GM18507 (cell line): Measurements from ENCODE around the gene ZNF71.

Experiments
- DNase-seq: peaks from one replicate; pipeline ENCODE4 v3.0.0; 2011; ENCODE audit warnings: low read depth; ENCODE audit not compliant: insufficient read length; ENCODE audit errors: extremely low spot score
- FAIRE-seq: peaks from 2 replicates; lab custom pipeline; 2011; peaks lifted over from hg19 to GRCh38; lab: Jason Lieb, UNC

ZNF71 gene

DNA sequence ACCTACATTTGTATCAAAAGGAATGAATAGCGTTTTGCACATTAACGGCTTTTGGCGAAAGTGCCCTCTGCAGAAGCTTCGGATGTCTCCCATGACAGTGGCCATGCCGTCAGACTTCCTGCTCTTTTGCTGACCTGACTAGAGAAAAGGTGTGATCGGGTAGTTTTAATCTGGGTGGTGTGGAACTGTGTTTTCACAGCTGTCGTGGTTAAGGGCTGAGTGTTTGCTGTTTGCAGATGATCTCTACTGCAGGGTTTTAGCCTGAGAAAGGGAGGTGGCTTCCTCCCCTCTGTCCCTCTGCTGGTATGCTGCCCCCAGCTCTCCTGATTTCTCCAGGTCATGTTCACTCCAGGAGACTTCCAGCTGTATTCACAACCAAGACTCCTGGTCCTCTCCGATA lies 22.4 kb downstream of the ZNF71 start:
- no peak for DNase-seq
- no peak for FAIRE-seq

DNA sequence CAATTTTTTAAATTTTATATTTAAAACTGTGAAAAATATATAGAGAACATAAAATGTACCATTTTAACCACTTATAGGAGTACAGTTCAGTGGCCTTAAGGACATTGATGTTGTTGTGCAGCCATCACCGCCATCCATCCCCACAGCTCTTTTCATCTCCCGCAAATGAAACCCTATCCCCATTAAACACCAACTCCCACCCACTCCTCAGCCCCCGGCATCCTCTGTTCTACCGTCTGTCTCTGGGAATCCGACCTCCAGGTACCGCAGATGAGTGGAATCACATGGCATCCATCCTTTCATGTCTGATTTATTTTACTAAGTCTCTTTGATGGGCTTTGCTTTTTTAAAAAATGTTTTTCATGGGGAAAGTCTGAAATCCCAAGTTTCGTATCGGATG lies 24.0 kb downstream of the ZNF71 start:
- FAIRE-seq (no peak), DNase-seq (no peak)

DNA sequence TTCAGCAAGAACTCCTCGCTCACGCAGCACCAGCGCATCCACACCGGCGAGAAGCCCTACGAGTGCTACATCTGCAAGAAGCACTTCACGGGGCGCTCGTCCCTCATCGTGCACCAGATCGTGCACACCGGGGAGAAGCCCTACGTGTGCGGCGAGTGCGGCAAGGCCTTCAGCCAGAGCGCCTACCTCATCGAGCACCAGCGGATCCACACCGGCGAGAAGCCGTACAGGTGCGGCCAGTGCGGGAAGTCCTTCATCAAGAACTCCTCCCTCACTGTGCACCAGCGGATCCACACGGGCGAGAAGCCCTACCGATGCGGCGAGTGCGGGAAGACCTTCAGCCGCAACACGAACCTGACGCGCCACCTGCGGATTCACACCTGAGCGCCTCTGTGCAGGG lies 27.3 kb downstream of the ZNF71 start:
- no peak for FAIRE-seq
- DNase-seq = no peak

DNA sequence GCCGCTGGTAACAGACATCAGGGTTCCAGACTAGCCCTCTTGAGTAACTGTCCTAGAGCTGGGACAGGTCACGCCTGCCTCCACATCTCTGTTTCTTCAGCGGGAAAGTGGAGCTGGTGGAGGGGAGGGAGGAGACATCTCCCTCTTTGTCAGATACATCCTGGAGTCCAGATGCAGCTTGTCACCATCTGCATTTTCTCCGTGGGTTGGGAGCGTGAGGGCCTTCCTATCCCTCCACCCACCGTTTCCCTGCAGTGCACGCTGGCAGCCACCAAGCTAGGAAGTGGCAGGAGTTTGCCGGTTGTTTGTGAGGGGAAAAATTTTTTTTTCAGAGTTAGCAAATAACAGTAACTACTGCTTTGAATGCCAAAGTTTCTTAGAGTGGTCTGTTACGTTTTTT lies 27.9 kb downstream of the ZNF71 start:
- DNase-seq (no peak), FAIRE-seq (no peak)

DNA sequence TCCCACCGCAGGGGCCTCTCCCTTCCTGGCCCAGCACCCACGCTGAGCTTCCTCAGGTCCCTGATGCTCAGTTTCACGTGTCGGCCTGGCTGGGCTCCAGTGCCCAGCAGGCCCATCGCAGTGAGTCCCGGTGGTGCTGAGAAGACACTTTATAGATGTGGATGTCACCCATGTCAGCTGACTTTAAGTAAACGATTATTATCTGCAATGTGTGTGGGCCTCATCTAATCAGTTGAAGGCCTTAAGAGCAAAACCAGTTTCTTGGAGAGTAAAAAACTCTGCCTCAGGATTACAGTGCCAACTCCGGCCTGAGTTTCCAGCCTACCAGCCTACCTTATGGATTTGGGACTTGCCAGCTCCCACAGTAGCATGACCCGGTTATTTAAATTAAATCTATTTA lies 30.6 kb downstream of the ZNF71 start:
- no peak for FAIRE-seq

DNA sequence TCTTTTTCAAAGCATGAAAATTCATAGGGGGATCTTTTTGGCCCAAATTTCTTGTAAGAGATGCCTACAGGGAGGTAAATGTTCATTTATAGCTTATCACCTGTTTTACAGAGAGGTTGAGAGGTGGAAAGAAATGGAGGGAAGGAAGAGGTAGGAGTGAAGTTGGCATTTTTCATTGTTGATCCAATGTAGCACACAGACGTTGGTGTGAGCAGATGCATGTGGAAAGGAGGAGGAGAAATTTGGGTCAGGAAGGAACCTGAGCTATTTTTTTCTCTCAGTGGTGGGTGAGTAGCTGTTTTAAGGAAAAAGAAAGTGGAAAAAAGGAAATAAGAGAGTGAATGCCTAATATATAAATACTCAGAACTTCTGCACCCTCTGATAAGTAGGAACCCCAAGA lies 37.9 kb downstream of the ZNF71 start:
- FAIRE-seq = no peak
- DNase-seq = no peak

More for the DNA sequence above, 30.6 kb downstream of the ZNF71 start:
- DNase-seq = no peak

DNA sequence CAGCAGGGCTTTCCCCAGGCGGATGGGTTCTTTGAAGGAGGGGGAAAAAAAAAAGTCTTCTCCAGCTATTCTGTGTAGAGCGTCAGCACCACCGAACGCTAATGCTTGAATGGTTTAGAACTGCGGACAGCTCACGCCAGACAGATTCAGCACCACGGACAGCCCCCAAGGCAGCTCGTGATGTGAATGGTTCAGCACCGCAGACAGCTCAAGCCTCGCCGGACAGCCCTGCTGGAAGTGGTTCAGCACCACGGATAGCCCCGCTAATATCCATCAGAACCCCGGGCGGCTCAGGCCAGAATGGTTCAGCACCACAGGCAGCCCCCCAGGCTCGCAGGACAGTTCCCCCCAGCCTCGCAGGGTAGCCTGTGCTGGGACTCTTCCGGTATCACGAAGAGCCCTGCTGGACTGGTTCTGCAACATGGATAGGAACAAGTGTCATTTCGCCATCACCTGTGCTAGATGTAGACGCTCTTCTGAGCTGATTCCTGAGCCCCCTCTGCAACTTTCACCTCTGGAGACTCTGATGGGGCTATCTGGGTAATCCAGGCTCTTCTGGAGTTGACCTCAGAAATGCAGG lies 43.0 kb downstream of the ZNF71 start:
- no peak for DNase-seq
- no peak for FAIRE-seq

DNA sequence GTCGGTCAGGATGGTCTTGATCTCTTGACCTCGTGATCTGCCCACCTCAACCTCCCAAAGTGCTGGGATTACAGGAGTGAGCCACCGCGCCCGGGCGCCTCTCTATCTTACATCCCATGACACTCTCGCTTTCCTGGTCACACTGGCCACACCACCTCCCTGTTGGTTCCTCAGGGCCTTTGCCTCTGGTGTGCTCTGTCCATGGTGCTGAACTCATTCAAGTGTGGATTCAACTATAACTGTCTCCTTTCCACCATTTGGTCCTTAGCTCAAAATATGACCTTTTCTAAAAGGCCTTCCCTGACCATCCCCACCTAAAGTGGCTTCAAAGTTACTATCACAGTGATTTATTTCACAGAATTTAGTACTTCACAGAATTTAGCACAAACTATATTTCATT lies 44.1 kb downstream of the ZNF71 start:
- DNase-seq (no peak), FAIRE-seq (no peak)

DNA sequence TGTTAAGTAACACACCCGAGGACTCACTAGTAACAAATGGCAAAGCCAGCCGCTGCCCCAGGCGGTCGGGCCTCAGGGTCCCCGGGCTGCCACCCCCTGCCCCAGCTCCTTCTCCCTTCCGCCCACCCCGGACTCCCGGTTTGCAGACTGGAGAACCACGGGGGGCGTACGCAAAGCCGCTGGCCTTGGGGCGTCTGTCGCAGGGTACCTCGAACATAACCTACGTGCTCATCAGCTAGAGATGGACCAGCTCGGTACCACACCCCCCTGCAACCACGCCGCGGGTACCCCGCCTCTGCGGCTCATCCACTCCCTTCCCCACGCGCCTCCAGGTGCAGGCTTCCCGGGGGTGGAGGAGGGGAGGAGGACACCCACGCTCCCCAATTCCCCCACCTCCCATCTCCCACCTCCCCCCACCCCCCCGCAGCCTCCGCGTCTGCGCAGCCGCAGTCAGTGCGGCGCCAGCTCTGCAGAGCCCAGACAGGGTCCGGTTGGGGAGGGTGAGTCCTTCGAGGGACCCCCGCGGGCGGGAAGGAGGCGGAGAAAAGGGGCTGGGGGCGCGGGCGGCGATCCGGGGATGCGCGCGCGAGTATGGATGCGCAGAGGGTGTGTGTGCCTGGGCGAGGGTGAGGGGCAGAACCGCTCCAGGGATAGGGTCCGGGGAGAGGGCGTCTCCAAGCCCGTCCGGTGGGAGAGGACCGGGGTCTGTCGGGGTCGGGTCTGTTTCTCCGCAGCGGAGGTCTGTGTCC lies 47.8 kb downstream of the ZNF71 start, which contains the start of gene SMIM17:
Gene SMIM17, plus strand, starts transcription at position 449 of the 749 bp plus-strand sequence. CDS start 2,509 bp downstream, outside the sequence.
- DNase-seq (no peak), FAIRE-seq (no peak)

DNA sequence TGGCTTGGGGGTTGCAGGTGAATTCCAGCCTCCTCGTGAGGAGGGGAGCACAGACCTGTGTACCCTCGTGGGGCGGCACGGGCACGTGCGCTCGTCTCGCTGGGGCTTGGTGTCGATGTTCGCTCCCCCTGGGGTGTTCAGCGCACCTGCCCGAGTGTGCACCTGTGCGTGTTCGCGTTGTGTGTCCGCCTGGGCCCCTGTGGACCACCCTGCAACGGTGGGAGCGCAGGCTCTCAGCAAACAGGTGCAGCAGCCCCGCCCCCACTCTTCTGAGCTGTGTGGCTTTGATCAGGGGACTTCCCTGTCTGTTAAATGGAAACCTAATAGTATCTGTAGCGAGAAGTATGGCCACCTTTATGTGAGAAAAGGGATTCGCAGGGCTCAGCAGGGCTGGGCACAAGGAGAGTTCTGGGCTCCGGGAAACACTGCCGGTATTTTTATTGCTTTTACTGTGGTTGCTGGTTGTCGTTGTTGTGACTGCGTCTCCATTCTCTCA lies 48.4 kb downstream of the ZNF71 start:
- DNase-seq (no peak), FAIRE-seq (no peak)

DNA sequence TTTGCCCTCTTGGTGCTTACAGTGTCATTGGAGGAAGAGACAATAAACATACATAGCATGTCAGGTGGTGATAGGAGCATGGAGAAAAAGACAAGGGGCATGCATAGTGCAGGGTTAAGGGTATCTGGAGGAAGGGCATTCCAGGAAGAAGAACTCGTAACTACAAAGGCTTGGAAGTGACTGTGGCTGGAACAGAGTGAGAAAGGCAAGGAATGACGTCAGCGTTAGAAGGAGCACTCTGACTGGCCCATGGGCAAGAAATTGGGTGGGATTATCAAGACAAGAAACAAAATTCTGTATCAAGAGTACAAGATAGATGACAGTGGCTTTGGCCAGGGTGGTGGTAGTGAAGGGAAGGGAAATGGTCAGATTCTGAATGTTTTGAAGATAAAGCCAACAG lies 59.0 kb downstream of the ZNF71 start:
- no peak for DNase-seq
- FAIRE-seq = no peak

DNA sequence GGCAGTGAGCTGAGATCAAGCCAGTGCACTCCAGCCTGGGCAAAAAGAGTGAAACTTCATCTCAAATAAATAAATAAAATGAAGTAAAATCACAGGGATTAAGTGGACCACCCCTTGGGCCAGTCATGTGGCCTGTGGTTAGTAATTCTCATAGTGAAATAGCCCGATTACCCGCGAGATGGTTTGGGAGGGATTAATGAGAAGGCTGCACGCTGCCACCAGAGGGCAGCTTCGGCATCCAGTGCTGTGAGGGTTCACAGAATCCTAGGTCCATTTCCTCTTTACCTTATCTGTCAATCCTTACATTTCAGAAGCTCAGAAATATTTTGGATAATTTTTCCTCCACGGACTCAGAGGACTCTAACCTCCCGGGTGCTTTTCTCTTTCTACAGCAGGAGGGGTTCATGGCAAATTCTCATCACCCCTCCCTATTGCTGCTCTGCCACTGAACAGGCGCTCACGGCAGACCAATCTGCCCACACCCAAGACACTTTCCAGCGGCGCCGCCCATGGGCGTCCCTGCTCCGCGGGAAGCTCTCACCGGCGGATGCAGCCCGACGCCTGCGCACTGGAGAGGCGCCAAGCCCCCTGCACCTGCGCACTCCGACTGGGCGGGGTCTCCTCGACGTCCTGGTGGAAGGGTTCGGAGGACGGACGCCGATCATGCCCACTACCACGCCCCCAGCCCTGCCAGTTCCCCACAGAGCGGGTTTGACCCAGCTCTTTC lies 65.4 kb downstream of the ZNF71 start:
- FAIRE-seq = no peak
- DNase-seq = no peak

DNA sequence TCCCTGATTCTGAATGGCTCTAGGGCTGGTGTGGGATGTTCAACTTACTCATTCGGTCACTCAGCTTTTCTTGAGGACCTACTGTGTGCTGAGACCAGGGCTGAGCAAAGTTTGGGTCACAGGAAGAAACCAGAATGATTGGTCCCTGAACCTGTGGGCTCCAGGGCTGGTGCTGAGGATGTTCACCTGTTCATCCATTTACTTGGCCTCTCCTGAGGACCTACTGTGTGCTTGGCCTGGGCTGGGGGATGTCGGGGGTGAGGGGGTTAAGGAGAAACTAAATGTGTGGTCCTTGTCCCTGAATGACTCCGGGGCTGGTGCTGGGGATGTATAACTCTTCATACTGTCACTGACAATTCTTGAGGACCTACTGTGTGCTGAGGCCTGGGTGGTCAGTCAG lies 66.1 kb downstream of the ZNF71 start:
- DNase-seq (no peak), FAIRE-seq (no peak)

DNA sequence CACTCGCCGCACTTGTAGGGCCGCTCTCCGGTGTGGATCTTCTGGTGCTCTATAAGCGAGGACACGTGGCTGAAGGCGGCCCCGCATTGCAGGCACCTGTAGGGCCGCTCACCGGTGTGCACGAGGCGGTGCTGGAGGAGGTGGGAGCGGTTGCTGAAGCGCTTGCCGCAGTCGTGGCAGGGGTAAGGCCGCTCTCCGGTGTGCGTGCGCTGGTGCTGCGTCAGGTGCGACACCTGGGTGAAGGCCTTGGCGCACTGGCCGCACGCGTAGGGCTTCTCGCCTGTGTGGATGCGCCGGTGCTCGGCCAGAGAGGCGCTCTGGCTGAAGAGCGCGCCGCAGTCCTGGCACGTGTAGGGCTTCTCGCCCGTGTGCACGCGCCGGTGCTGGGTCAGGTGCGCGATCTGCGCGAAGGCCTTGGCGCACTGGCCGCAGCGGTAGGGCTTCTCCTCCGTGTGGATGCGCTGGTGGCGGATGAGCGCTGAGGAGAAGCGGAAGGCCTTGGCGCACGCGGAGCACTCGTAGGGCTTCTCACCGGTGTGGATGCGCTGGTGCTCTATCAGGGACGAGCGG lies 68.9 kb downstream of the ZNF71 start:
- no peak for DNase-seq
- no peak for FAIRE-seq

DNA sequence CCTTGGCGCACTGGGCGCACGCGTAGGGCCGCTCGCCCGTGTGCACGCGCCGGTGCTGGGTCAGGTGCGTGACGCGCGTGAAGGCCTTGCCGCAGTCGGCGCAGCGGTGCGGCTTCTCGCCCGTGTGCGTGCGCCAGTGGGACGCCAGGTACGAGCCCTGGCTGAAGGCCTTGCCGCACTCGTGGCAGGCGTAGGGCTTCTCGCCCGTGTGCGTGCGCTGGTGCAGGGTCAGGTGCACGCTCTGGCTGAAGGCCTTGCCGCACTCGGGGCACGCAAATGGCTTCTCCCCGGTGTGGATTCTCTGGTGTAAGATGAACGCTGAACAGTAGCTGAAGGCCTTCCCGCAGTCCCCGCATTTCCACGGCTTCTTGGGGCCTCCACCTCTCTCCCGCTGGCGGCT lies 69.4 kb downstream of the ZNF71 start:
- DNase-seq (no peak), FAIRE-seq (no peak)

DNA sequence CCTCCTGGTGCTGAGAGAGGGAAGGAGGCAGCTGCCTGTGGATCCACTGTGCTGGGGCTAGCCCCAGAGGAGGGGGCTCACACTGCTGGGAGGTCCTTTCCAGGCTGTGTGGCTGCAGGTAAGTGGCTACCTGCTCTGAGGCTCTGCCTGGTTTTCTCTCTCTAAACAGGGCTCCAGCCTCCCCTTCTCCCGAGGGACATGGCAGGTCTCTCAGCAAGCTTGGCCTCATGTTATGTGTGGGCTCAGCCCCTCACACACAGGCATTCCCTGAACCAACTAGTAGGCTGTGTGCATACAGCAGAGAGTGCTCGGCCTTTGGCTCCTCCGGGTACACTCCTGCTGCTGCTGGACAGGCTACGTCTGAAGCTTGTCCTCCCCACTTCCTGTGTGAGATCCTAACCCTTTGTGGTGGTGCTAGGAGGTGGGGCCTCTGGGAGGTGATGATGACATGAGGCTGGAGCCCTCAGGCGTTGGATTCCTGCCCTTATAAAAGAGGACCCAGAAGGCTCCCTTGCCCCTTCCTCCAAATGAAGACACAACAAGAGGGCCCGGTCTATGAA lies 72.3 kb downstream of the ZNF71 start:
- FAIRE-seq (no peak), DNase-seq (no peak)

DNA sequence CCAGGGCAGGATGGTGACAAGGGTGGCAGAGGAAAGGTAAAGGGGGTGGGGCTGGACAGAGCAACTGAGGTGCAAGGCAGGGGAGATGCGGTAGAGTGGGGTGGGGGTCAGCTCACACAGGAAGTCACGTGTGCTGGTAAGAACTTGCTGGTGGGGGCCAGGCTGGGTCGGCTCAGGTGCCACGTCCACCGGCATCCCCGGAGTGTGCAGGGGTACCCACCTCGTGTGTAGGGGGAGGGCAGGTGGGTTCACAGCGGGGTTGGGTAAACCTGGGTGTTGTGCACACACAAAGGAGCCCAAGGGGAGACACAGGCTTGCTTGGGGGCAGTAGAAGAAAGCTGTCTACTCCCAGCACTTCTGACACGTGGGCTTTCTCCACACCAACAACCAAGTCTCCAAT lies 73.6 kb downstream of the ZNF71 start:
- FAIRE-seq (no peak), DNase-seq (no peak)

DNA sequence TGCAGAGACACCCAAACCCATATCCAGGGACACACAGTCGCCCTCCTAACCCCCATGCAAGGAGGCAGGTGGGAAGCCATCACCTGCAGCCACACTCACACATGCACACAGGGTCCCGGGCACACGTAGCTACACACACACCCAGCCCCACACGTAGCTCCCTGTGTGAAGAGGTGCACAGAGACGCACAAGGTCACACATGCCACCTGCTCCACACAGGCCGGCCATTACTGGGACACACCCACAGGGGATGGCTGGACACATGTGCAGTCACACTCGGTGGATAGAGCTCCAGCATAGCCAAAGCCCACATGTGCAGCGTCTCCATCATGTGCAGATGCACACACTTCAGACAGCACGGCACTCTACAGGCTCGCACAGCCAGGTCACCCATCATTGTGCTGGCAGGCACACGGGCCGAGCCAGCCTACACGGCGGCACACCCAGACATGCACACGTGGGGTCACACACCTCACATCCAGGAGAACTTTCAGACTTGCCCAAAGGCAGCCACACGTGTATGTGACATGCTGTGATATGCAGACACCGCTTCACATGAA lies 75.4 kb downstream of the ZNF71 start:
- FAIRE-seq (no peak), DNase-seq (no peak)

DNA sequence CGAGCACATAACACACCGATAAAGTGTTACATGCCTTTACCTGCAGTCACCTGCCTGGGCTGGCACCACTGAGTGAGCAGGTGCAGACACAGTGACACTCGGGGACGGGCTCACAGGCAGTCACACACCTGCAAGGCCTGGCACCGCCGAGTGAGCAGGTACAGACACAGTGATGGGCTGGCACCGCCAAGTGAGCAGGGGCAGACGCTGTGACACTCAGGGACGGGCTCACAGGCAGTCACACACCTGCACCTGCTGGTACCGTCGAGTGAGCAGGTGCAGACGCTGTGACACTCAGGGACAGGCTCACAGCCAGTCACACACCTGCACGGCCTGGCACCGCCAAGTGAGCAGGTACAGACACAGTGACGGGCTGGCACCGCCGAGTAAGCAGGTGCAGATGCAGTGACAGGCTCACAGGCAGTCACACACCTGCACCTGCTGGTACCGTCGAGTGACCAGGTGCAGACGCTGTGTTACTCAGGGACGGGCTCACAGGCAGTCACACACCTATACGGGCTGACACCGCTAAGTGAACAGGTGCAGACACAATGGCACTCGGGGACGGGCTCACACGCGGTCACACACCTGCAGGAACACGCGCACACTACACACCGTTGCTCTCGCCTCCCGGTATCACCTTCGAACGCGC lies 76.0 kb downstream of the ZNF71 start:
- DNase-seq (no peak), FAIRE-seq (no peak)
